Liver (tissue), 9 donors: ENCODE data around the gene OTUD1. TPM values are rescaled to one million over a fixed set of nuclear protein-coding genes. Genes with fewer than 3 reads are reported as not detected.

Experiments
- DNase-seq: peaks from one replicate; pipeline ENCODE4 v3.0.0-alpha.2; 2017; ENCODE audit warnings: low spot score
- H3K27ac ChIP-seq, 2 donors: one replicate each; pipeline ENCODE4 v1.7.0; 2013; ENCODE audit warnings: inconsistent platforms in 2 of 2, low read length in 2 of 2, control low read depth in 1 of 2, low read depth in 1 of 2, mild to moderate bottlenecking in 1 of 2
- H3K27me3 ChIP-seq, 4 donors: one replicate each; pipeline versions ENCODE4 v1.6.1 to v1.7.0; 2013; ENCODE audit warnings: low read length in 3 of 4, inconsistent platforms in 1 of 4, mild to moderate bottlenecking in 1 of 4, moderate library complexity in 1 of 4; ENCODE audit not compliant: control insufficient read depth in 4 of 4, insufficient read depth in 4 of 4
- H3K36me3 ChIP-seq, 4 donors: one replicate each; pipeline versions ENCODE4 v1.6.1 to v1.7.0; 2013; ENCODE audit warnings: low read length in 3 of 4, mild to moderate bottlenecking in 3 of 4, low read depth in 1 of 4, moderate library complexity in 1 of 4; ENCODE audit not compliant: control insufficient read depth in 4 of 4, insufficient read depth in 3 of 4
- H3K4me1 ChIP-seq, 4 donors: one replicate each; pipeline versions ENCODE4 v1.6.1 to v1.7.0; 2013; ENCODE audit warnings: low read length in 3 of 4, mild to moderate bottlenecking in 3 of 4, moderate library complexity in 1 of 4; ENCODE audit not compliant: control insufficient read depth in 4 of 4, insufficient read depth in 4 of 4
- H3K4me3 ChIP-seq, 3 donors: one replicate each; pipeline versions ENCODE4 v1.6.1 to v1.7.0; 2013; ENCODE audit warnings: low read length in 3 of 3, control low read depth in 1 of 3, low read depth in 1 of 3, mild to moderate bottlenecking in 1 of 3
- H3K9ac ChIP-seq, 2 donors: one replicate each; pipeline ENCODE4 v1.7.0; 2013; ENCODE audit warnings: low read length in 2 of 2, mild to moderate bottlenecking in 2 of 2, moderate library complexity in 2 of 2, control low read depth in 1 of 2, low read depth in 1 of 2
- H3K9me3 ChIP-seq, 4 donors: one replicate each; pipeline versions ENCODE4 v1.6.1 to v1.7.0; 2013; ENCODE audit warnings: low read length in 3 of 4; ENCODE audit not compliant: control insufficient read depth in 4 of 4
- ATF3 ChIP-seq: IDR thresholded peaks from 2 replicates; pipeline ENCODE4 v1.6.1; 2016; ENCODE audit warnings: antibody characterized with exemption
- CTCF ChIP-seq: fragments of 150-350 bp; IDR thresholded peaks from 2 replicates; pipeline ENCODE4 v1.5.1; 2017; ENCODE audit warnings: improper control_type of control experiment, low read depth, low read length; ENCODE audit not compliant: missing input control
- FOXA1 ChIP-seq: IDR thresholded peaks from 2 replicates; pipeline ENCODE4 v1.6.1; 2016; ENCODE audit warnings: antibody characterized with exemption
- FOXA2 ChIP-seq: IDR thresholded peaks from 2 replicates; pipeline ENCODE4 v1.6.1; 2016; ENCODE audit warnings: antibody characterized with exemption
- GABPA ChIP-seq, 2 donors: IDR thresholded peaks in 1 of 2; conservative IDR thresholded peaks in 1 of 2; 2 replicates each; pipeline ENCODE4 v1.6.1; 2016; ENCODE audit warnings: antibody characterized with exemption in 2 of 2, mild to moderate bottlenecking in 1 of 2, moderate library complexity in 1 of 2
- HNF4A ChIP-seq, 2 donors: conservative IDR thresholded peaks; 2 replicates each; pipeline ENCODE4 v1.6.1; 2016; ENCODE audit warnings: antibody characterized with exemption in 2 of 2, mild to moderate bottlenecking in 2 of 2
- HNF4G ChIP-seq: IDR thresholded peaks from 2 replicates; pipeline ENCODE4 v1.6.1; 2016; ENCODE audit warnings: antibody characterized with exemption
- MAX ChIP-seq: IDR thresholded peaks from 2 replicates; pipeline ENCODE4 v1.6.1; 2016; ENCODE audit warnings: antibody characterized with exemption
- NR2F2 ChIP-seq: IDR thresholded peaks from 2 replicates; pipeline ENCODE4 v1.6.1; 2016; ENCODE audit warnings: antibody characterized with exemption
- RAD21 ChIP-seq, 2 donors: IDR thresholded peaks; 2 replicates each; pipeline ENCODE4 v1.6.1; 2016; ENCODE audit warnings: antibody characterized with exemption in 2 of 2, mild to moderate bottlenecking in 2 of 2
- RXRA ChIP-seq, 2 donors: IDR thresholded peaks; 2 replicates each; pipeline ENCODE4 v1.6.1; 2017 to 2018; ENCODE audit warnings: antibody characterized with exemption in 2 of 2, mild to moderate bottlenecking in 1 of 2
- SP1 ChIP-seq: IDR thresholded peaks from 2 replicates; pipeline ENCODE4 v1.6.1; 2018; ENCODE audit warnings: antibody characterized with exemption, mild to moderate bottlenecking
- TAF1 ChIP-seq: conservative IDR thresholded peaks from 2 replicates; pipeline ENCODE4 v1.6.1; 2016; ENCODE audit warnings: antibody characterized with exemption, mild to moderate bottlenecking
- YY1 ChIP-seq: IDR thresholded peaks from 2 replicates; pipeline ENCODE4 v1.6.1; 2016; ENCODE audit warnings: antibody characterized with exemption, mild to moderate bottlenecking
- WGBS: extraction: QIAGEN DNeasy Blood & Tissue Kit; methylation state at CpG from one replicate; pipeline ENCODE4 v1.1.7; 2013; 5-methylcytosine and 5-hydroxymethylcytosine counted together
- polyA plus RNA-seq, 2 donors: library from polyadenylated mRNA; stranded (reverse) in 1 of 2; unstranded in 1 of 2; fragments of 200-250 nt in 1 of 2; fragments of >200 nt in 1 of 2; fragmentation: Nextera tagmentation in 1 of 2; extraction: Ambion mirVana in 1 of 2; gene quantifications; one replicate each; pipeline versions ENCODE4 v1.2.1 to v1.2.3, GENCODE V29; 2013 to 2015
- total RNA-seq, 2 donors: library from RNA; depleted of rRNA; stranded (reverse); fragments of >200 nt; gene quantifications; one replicate each; pipeline ENCODE4 v1.2.3, GENCODE V29; 2014
- TF ChIP-seq, protein P1 (sequence below): IDR thresholded peaks from 2 replicates; pipeline ENCODE4 v1.6.1; 2016; ENCODE audit warnings: antibody characterized with exemption
- TF ChIP-seq, protein P2 (sequence below): IDR thresholded peaks from 2 replicates; pipeline ENCODE4 v1.6.1; 2016; ENCODE audit warnings: antibody characterized with exemption, mild to moderate bottlenecking
- donor health status: healthy.
- donor health status: healthy.
- donor health status: healthy.
- donor health status: healthy.
- donor health status: healthy.

Gene OTUD1
- total and polyA plus RNA-seq, 4 donors, result 1.5 to 5.9 (median 2.9) TPM

GRCh38 chr10:23472181-23472580 lies 33.3 kb downstream of the OTUD1 start:
- H3K27me3 ChIP-seq, result no peaks in the 10 kb centered on the region
- H3K9ac ChIP-seq, result no peak overlapping the region
- peaks cover 0 to 9% (median 0%) of the 10 kb centered on the region in 4 donors for H3K4me1 ChIP-seq
- no peak overlapping the region for H3K4me3 ChIP-seq
- H3K36me3 ChIP-seq, result no peaks in the 10 kb centered on the region
- DNase-seq, result no peak
- no peak overlapping the region for H3K27ac ChIP-seq
- TF ChIP-seq SP1, result no peak
- no peak for TF ChIP-seq FOXA2
- TF ChIP-seq HNF4G, result no peak
- no peak for TF ChIP-seq RAD21 (IDR thresholded peaks at IDR 0.05)
- TF ChIP-seq, protein P1, sequence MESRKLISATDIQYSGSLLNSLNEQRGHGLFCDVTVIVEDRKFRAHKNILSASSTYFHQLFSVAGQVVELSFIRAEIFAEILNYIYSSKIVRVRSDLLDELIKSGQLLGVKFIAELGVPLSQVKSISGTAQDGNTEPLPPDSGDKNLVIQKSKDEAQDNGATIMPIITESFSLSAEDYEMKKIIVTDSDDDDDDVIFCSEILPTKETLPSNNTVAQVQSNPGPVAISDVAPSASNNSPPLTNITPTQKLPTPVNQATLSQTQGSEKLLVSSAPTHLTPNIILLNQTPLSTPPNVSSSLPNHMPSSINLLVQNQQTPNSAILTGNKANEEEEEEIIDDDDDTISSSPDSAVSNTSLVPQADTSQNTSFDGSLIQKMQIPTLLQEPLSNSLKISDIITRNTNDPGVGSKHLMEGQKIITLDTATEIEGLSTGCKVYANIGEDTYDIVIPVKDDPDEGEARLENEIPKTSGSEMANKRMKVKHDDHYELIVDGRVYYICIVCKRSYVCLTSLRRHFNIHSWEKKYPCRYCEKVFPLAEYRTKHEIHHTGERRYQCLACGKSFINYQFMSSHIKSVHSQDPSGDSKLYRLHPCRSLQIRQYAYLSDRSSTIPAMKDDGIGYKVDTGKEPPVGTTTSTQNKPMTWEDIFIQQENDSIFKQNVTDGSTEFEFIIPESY, result no peak
- TF ChIP-seq TAF1, result no peak
- TF ChIP-seq YY1, result no peak
- TF ChIP-seq NR2F2, result no peak
- TF ChIP-seq HNF4A (conservative IDR thresholded peaks at IDR 0.05), result no peak
- no peak for TF ChIP-seq MAX
- no peak for TF ChIP-seq GABPA (IDR thresholded peaks at IDR 0.05 in 1 of 2, conservative IDR thresholded peaks at IDR 0.05 in 1 of 2)
- TF ChIP-seq, protein P2, sequence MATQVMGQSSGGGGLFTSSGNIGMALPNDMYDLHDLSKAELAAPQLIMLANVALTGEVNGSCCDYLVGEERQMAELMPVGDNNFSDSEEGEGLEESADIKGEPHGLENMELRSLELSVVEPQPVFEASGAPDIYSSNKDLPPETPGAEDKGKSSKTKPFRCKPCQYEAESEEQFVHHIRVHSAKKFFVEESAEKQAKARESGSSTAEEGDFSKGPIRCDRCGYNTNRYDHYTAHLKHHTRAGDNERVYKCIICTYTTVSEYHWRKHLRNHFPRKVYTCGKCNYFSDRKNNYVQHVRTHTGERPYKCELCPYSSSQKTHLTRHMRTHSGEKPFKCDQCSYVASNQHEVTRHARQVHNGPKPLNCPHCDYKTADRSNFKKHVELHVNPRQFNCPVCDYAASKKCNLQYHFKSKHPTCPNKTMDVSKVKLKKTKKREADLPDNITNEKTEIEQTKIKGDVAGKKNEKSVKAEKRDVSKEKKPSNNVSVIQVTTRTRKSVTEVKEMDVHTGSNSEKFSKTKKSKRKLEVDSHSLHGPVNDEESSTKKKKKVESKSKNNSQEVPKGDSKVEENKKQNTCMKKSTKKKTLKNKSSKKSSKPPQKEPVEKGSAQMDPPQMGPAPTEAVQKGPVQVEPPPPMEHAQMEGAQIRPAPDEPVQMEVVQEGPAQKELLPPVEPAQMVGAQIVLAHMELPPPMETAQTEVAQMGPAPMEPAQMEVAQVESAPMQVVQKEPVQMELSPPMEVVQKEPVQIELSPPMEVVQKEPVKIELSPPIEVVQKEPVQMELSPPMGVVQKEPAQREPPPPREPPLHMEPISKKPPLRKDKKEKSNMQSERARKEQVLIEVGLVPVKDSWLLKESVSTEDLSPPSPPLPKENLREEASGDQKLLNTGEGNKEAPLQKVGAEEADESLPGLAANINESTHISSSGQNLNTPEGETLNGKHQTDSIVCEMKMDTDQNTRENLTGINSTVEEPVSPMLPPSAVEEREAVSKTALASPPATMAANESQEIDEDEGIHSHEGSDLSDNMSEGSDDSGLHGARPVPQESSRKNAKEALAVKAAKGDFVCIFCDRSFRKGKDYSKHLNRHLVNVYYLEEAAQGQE, result no peak
- WGBS, result 92% methylated on average over 8 of the region's 8 CpGs
- H3K9me3 ChIP-seq, result no peaks in the 10 kb centered on the region

GRCh38 chr10:23474081-23474480 lies 35.2 kb downstream of the OTUD1 start:
- Histone ChIP-seq H3K36me3 (no peaks in the 10 kb centered on the region), H3K9me3 (no peaks in the 10 kb centered on the region), H3K4me3 (no peak overlapping the region), H3K4me1 (peaks cover under 1 to 10% (median 2%) of the 10 kb centered on the region in 4 donors), H3K27ac (no peak overlapping the region), H3K9ac (no peak overlapping the region), H3K27me3 (no peaks in the 10 kb centered on the region)
- TF ChIP-seq RXRA (IDR thresholded peaks at IDR 0.05), result no peak
- TF ChIP-seq YY1, result no peak
- TF ChIP-seq MAX, result no peak
- no peak for TF ChIP-seq NR2F2
- TF ChIP-seq FOXA2, result no peak
- WGBS, result 96% methylated on average over 2 of the region's 2 CpGs
- no peak for DNase-seq

GRCh38 chr10:23474626-23475025 lies 35.8 kb downstream of the OTUD1 start:
- Histone ChIP-seq H3K27ac (no peak overlapping the region), H3K27me3 (no peaks in the 10 kb centered on the region)
- 91% methylated on average over 4 of the region's 4 CpGs for WGBS
- no peak for TF ChIP-seq CTCF
- TF ChIP-seq YY1, result no peak
- TF ChIP-seq, protein P2, result no peak
- TF ChIP-seq ATF3, result no peak
- TF ChIP-seq FOXA1, result no peak

More at GRCh38 chr10:23474626-23475025, 35.8 kb downstream of the OTUD1 start:
- peaks cover 2 to 12% (median 6%) of the 10 kb centered on the region in 4 donors for H3K4me1 ChIP-seq
- no peaks in the 10 kb centered on the region for H3K36me3 ChIP-seq
- H3K9me3 ChIP-seq, result no peaks in the 10 kb centered on the region
- no peak overlapping the region for H3K4me3 ChIP-seq
- H3K9ac ChIP-seq, result no peak overlapping the region
- no peak for DNase-seq
